Measurements from ENCODE around the gene HRG. TPM values are rescaled to one million over a fixed set of nuclear protein-coding genes. Genes with fewer than 3 reads are reported as not detected.

Gene HRG, protein sequence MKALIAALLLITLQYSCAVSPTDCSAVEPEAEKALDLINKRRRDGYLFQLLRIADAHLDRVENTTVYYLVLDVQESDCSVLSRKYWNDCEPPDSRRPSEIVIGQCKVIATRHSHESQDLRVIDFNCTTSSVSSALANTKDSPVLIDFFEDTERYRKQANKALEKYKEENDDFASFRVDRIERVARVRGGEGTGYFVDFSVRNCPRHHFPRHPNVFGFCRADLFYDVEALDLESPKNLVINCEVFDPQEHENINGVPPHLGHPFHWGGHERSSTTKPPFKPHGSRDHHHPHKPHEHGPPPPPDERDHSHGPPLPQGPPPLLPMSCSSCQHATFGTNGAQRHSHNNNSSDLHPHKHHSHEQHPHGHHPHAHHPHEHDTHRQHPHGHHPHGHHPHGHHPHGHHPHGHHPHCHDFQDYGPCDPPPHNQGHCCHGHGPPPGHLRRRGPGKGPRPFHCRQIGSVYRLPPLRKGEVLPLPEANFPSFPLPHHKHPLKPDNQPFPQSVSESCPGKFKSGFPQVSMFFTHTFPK
- total RNA-seq (2014; rRNA removed; shearing (Covaris generic)): not detected in 2 replicates
- not detected in 2 replicates for polyA plus RNA-seq (2015; cell fraction: cytosol; rRNA removed)
- not detected in 2 replicates for polyA plus RNA-seq (2015; cell fraction: nucleus; rRNA removed)

DNA sequence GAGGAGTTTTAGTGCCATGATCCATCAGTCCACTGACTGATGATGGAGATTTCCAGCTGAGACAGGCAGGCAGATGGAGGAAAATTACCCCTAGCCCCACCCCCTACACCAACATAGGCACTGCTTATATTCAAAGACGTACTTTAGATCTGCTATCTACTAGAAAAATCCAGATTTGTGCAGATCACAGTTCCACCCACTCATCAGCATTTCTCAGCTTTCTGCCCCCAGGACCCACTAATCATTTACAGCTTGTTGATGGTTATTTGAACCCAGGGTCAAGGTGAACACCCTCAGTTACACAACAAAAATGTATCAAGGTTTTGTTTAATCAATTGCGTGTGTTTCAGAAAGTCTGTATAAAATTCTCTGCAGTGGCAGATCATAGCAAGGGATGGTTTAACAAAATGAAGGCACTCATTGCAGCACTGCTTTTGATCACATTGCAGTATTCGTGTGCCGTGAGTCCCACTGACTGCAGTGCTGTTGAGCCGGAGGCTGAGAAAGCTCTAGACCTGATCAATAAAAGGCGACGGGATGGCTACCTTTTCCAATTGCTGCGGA, at the start of gene HRG:
Gene HRG (plus strand): TSS at position 390 of the 564 bp plus-strand sequence. CDS start 18 bp downstream, at position 408.
- in situ Hi-C loops (cut with HindIII; ENCODE audit: low pct_unique_long_range_greater_than_20kb, low sequenced_read_pairs): no loop called here
- no peak for DNase-seq (ENCODE audit: low read depth, low spot score)

DNA sequence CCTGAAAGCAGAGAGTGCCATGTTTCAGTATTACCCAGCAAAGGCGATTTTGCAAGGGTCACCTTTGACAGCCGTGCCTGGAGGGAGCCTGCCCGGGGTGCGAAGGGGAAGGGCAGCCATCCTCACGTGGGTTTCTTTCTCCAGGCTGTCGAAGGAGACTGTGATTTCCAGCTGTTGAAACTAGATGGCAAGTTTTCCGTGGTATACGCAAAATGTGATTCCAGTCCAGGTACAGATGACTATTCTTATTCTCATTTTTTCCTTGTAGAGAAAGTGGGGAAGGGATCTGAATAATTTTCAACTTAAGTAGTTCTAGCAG, 49.6 kb upstream of the HRG start:
- in situ Hi-C loops (cut with HindIII; ENCODE audit: low pct_unique_long_range_greater_than_20kb, low sequenced_read_pairs): no loop called here

DNA sequence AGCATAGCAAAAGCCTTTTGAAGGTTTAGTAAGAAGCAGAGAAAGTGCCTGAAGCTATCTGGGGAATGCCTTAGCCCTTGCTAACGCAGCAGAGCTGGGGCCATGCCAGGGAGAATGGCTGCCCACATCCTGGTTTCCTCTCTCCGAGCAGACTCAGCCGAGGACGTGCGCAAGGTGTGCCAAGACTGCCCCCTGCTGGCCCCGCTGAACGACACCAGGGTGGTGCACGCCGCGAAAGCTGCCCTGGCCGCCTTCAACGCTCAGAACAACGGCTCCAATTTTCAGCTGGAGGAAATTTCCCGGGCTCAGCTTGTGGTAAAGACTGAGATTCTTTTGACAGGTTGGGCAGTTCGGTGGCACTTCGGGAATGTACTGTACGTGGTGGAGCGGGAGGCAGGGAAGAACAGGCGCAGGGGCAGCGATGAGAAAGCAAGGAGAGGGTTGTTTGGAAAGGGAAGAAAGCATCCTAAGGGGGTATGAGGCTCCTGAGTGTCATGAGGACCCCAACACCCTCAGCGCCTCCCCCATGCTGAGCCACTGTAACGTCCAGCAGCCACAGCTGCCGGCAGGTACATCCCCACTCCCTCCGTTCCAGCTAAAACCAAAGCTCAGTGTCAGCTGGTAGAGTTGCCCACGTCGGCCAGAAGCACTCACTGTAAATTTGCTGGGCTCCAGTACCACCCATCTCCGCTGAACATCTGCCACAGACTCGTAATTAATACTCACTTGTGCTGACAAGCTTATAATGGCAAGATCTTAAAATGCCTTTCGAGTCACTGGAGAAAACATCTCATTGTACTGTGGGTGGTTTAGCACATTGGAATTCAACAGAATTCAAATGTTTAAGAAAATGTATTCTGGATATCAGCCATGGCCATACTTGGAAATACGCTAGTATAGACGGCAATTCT, 48.5 kb upstream of the HRG start:
- in situ Hi-C loops (cut with HindIII; ENCODE audit: low pct_unique_long_range_greater_than_20kb, low sequenced_read_pairs): no loop called here
- DNase-seq (ENCODE audit: low read depth, low spot score): peak; percentile 96

More for the DNA sequence above, 49.6 kb upstream of the HRG start:
- no peak for DNase-seq (ENCODE audit: low read depth, low spot score)

DNA sequence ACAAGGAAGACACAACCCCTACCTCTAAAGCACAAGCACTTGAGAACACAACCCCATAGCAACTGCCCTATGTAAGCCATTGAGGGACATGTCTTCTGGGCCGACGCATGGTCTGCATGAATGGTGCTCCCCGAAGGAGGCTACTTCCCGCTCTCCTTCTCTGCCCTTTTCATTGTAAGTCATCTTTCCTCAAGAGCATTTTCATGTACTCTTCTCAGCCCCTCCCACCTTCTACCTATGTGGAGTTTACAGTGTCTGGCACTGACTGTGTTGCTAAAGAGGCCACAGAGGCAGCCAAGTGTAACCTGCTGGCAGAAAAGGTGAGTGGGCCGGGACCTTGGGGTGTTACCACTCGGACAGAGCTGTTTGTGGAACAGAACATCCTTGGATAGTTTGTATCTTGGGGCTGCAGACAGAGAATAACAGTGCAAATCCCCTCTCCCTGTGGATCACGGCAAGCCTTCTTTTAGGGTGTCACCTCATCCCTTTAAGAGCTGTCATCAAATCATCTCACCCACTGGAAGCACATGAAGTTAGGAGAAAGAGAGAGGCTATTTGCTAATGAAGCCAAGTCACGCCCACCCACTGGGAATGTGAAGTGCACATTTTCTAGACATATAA, 47.4 kb upstream of the HRG start:
- in situ Hi-C loops (cut with HindIII; ENCODE audit: low pct_unique_long_range_greater_than_20kb, low sequenced_read_pairs): no loop called here
- no peak for DNase-seq (ENCODE audit: low read depth, low spot score)

DNA sequence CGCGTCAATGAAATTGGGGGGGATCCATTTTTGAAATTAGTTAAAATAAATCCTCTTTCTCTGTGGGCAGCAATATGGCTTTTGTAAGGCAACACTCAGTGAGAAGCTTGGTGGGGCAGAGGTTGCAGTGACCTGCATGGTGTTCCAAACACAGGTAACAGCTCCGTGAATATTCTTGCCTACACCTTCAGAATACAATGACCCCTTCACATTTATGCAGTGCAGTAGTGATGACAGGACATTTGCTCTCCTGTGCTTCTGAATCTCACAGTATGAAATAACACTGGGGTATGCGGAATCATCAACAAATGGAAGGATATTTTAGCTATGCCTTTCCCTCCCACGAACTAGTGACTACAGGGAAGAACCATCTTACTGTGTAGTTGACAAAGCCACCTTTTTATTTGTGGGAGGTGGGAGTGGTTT, 46.0 kb upstream of the HRG start:
- in situ Hi-C loops (cut with HindIII; ENCODE audit: low pct_unique_long_range_greater_than_20kb, low sequenced_read_pairs): no loop called here
- no peak for DNase-seq (ENCODE audit: low read depth, low spot score)

DNA sequence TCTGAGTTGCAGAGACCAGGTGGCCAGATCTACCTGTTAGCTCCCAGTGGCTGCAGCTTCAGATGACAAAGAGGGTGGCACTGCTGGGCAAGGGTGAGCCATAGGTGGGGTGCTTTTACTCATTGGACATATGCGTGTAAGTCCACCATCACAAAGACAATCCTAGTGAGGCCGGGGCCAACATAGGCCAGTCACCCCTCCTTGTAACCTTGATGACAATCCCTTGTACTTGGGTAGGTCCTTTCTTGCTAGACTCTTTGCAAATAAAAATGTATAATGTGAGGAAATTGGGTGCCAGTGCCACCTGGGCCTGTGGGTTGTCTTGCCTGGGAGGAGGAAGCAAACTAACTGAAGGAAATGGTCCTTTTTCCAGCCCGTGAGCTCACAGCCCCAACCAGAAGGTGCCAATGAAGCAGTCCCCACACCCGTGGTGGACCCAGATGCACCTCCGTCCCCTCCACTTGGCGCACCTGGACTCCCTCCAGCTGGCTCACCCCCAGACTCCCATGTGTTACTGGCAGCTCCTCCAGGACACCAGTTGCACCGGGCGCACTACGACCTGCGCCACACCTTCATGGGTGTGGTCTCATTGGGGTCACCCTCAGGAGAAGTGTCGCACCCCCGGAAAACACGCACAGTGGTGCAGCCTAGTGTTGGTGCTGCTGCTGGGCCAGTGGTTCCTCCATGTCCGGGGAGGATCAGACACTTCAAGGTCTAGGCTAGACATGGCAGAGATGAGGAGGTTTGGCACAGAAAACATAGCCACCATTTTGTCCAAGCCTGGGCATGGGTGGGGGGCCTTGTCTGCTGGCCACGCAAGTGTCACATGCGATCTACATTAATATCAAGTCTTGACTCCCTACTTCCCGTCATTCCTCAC, 45.4 kb upstream of the HRG start:
- DNase-seq (ENCODE audit: low read depth, low spot score): no peak
- in situ Hi-C loops (cut with HindIII; ENCODE audit: low pct_unique_long_range_greater_than_20kb, low sequenced_read_pairs): no loop called here

DNA sequence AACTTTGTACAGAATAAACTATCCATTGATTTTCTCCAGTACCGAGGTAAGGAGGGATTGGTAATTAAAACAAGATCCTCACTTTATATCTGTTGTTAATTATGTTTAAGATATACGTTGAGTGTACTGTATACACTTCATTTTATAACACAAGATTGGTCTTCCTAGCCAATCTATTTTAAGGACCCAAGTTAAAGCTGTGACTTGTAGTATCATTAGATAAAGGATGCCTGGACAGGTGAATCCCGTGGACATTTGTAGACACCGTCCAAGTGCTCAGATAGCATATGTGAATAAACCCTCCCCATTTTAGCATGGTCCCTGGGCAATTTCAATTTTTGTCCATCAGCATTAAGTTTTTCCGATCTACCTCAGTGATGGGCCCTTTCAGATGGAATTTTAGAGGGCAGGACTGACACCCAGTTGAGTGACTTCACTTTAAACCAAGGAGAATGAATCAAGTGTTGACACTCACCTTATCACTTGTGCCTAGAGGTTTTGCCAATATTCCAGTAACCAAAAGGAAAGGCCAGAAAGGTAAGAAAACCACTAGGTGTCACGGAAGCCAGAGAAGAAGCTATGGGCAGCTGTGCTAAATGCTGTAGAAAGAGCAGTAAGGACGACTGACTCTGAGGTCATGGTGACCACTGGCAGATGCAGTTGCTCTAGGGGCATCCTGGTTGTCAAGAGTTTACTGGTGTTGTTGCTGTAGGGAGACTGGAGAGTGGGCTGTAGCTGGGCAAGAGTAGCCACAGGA, 43.7 kb upstream of the HRG start:
- DNase-seq (ENCODE audit: low read depth, low spot score): no peak
- in situ Hi-C loops (cut with HindIII; ENCODE audit: low pct_unique_long_range_greater_than_20kb, low sequenced_read_pairs): no loop called here

DNA sequence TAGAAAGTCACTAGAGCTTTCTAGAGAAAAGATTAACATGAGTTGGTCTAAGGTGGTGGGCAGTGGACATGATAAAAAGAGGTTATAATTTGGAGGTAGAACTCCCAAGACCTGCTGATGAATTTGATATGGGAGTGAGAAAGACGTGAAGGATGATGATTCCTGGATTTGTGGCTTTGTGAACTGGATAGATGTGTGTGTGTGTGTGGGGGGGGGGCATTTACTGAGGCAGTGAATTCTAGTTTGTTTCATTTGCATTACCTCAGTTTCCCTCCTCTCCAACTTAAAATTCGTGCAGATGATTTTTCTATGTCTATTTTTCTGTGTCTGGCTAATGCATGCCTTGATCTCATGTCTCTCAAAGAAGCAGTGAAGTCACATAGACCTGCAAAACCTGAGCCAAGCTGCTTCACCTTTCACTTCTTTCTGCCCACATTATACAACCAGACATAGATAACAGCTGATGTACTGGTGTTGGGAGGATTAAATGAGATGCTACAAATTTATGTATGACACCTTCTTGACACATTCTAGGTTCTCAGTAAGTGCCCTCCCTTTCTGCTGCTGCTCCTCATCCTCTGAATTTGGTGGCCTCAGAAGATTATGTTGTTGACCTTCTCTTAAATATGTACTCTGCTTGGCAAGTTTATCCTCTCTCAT, 43.0 kb upstream of the HRG start:
- no peak for DNase-seq (ENCODE audit: low read depth, low spot score)
- in situ Hi-C loops (cut with HindIII; ENCODE audit: low pct_unique_long_range_greater_than_20kb, low sequenced_read_pairs): no loop called here

DNA sequence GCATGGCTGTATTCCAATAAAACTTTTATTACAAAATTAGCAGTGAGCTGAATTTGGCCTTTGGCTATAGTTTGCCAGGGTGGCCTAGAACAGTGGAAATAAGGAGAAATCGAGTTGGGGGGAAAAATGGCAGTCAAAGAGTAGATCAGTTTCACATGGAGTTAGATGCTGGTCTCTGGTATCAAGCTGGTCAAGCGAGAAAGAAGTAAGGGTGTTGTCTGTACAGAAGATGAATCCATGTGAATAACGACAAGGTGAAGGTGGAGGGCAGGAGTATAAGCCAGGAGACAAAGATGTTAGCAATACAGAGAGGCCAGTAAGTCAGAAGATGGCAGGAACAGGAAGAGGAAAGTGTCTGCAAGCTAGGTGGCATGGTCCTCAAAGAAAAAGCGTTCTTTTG, 41.2 kb upstream of the HRG start:
- in situ Hi-C loops (cut with HindIII; ENCODE audit: low pct_unique_long_range_greater_than_20kb, low sequenced_read_pairs): no loop called here
- DNase-seq (ENCODE audit: low read depth, low spot score): no peak

DNA sequence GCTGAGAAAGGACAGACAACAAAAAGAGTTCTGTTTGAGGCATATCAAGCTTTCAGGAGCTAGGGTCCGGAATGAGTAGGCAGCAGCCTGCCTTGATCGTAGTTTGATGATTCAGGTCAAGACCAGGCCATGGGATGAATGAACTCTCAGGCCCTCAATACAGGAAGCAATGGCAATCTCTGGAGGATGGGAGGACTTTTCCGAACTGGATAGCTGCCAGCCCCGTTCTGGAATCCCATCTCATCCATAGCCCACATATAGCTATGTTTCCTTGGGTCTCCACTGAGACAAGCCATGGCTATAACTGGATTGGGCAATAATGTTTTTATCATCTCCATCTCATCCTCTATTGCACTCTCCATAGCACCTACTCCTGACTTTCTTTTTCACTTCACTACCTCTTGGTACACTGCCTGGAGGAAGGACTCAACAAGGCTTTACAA, 40.2 kb upstream of the HRG start:
- no peak for DNase-seq (ENCODE audit: low read depth, low spot score)
- in situ Hi-C loops (cut with HindIII; ENCODE audit: low pct_unique_long_range_greater_than_20kb, low sequenced_read_pairs): no loop called here

DNA sequence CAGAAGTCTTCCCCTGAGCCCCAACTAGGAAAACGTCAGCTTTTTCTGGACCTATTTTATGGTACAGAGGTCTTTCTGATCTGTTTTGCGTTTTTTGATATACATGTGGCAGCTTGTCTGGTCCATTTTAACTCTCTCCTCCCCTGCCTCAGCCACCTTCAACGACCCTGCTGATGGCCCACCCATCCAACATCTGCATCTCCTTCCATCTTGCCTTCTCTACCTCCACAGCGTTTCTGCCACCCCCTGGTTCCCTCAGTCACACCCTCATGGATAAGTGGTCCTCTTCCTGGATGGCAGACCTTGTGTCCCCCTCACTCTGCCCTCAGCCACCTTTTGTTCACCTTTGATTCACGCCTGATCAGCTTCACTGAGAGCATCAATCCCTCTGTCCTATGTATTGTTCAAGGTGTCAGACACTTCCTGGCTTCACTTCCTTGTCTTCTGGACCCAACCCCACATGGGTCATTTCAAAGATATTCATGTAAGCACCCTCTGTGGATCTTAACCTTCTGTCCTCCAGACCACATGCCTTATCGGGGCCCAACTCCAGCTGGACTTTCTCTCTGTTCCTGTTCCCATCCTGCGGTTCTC, 39.5 kb upstream of the HRG start:
- in situ Hi-C loops (cut with HindIII; ENCODE audit: low pct_unique_long_range_greater_than_20kb, low sequenced_read_pairs): no loop called here

DNA sequence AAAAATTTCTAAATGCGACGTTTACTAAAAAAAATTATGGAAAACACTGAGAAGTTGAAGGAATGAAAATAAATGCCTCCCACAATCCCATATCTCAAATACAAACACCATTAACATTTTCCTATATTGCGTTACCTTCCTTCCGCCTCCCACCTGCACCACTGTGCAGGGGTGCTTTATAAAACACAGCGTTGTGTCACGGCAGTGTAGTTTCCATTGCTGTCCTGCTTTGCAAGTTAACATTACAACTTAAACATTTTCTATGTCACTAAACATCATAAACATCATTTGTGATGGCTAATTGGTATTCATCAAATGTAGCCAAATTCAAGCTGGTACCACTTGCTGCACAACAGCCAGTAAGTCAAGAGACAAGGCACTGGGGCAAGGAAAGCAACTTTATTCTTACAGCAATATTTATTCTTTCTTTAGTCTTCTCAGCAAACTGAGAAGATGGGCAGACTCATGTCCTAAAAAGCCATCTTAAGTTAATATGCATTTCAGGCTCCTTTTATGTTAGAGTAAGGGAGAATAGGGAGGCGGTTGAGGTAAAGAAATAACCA, 37.9 kb upstream of the HRG start:
- in situ Hi-C loops (cut with HindIII; ENCODE audit: low pct_unique_long_range_greater_than_20kb, low sequenced_read_pairs): no loop called here
- DNase-seq (ENCODE audit: low read depth, low spot score): no peak

More for the DNA sequence above, 39.5 kb upstream of the HRG start:
- no peak for DNase-seq (ENCODE audit: low read depth, low spot score)

DNA sequence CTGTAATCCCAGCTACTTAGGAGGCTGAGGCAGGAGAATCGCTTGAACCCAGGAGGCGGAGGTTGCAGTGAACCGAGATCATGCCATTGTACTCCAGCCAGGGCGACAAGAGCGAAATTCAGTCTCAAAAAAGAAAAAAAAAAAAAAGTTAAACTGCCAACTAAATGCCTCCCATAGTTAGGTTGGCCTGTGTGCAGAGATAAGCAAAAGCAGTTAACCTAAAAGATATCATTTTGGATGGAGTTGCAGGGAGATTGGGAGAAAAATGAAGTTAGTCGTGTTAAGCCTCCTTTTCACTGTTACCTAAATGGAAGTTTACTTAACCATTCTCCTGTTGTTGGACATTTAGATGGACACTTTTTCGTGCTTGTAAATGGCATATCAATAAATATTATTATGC, 37.1 kb upstream of the HRG start:
- in situ Hi-C loops (cut with HindIII; ENCODE audit: low pct_unique_long_range_greater_than_20kb, low sequenced_read_pairs): no loop called here
- no peak for DNase-seq (ENCODE audit: low read depth, low spot score)

DNA sequence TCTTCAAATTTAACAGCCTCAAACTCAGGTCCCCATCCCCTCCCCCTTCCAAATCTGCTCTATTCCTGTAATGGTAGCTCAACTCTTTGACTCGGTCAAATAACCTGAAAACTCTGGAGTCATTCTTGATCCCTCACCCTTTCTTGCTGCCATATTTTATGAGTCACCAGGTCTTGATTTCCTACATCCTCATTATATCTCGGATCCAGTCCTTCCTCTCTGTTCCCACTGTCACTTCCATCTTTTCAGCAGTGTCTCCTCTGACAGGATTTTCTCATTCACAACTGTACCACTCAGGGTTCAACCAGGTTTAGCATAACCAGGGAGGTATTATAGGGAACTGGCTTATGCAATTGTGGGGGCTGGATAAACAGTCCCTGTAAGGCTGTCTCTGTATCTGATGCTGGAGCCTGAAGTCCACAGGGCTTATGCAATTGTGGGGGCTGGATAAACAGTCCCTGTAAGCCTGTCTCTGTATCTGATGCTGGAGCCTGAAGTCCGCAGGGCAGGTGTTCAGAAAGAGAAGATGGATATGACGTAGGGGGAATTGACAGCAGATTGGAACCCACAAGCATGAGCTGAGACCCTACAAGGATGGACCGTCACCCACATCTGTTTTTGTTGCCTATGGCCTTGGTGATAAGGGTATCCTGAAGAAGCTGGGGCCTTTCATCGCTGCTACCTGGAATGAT, 34.7 kb upstream of the HRG start:
- DNase-seq (ENCODE audit: low read depth, low spot score): no peak

More for the DNA sequence above, 34.7 kb upstream of the HRG start:
- in situ Hi-C loops (cut with HindIII; ENCODE audit: low pct_unique_long_range_greater_than_20kb, low sequenced_read_pairs): no loop called here

Measured in SK-MEL-5 (cell line).